ENCODE results near the gene IKBKE.

DNA sequence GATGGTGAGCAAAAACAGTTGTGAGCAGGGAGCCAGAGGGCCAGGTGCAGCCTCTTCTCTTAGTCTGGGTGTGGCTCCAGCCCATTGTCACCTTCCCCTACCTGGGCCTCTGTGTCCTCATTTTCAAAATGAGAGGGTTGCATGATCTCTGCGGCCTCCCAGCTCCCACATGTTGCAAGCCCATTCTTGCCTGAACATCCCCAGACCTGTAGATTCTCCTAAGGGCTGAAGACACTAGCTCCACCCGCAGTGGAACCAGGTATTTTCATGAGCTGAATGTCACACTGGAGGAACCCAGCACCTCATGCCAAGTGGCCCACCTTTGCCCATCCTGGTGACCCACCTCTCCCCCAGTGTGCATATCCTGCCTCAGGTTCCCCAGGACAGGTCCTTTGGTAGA is 12.3 kb downstream of the IKBKE start:
- TF ChIP-seq EZH2 (IDR thresholded peaks at IDR 0.05; ENCODE audit: borderline replicate concordance, insufficient read depth, low read length, poor library complexity, severe bottlenecking) = no peak
- TF ChIP-seq POLR2AphosphoS5 (IDR thresholded peaks at IDR 0.05) = no peak
- TF ChIP-seq, protein P1, sequence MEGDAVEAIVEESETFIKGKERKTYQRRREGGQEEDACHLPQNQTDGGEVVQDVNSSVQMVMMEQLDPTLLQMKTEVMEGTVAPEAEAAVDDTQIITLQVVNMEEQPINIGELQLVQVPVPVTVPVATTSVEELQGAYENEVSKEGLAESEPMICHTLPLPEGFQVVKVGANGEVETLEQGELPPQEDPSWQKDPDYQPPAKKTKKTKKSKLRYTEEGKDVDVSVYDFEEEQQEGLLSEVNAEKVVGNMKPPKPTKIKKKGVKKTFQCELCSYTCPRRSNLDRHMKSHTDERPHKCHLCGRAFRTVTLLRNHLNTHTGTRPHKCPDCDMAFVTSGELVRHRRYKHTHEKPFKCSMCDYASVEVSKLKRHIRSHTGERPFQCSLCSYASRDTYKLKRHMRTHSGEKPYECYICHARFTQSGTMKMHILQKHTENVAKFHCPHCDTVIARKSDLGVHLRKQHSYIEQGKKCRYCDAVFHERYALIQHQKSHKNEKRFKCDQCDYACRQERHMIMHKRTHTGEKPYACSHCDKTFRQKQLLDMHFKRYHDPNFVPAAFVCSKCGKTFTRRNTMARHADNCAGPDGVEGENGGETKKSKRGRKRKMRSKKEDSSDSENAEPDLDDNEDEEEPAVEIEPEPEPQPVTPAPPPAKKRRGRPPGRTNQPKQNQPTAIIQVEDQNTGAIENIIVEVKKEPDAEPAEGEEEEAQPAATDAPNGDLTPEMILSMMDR (IDR thresholded peaks at IDR 0.05; ENCODE audit: poor library complexity, severe bottlenecking) = no peak
- TF ChIP-seq SMC3 (conservative IDR thresholded peaks at IDR 0.05; ENCODE audit: poor library complexity) = no peak
- TF ChIP-seq TAF1 (IDR thresholded peaks at IDR 0.05; ENCODE audit: low read depth) = no peak
- TF ChIP-seq RAD21 (conservative IDR thresholded peaks at IDR 0.05) = no peak
- TF ChIP-seq, protein P2, sequence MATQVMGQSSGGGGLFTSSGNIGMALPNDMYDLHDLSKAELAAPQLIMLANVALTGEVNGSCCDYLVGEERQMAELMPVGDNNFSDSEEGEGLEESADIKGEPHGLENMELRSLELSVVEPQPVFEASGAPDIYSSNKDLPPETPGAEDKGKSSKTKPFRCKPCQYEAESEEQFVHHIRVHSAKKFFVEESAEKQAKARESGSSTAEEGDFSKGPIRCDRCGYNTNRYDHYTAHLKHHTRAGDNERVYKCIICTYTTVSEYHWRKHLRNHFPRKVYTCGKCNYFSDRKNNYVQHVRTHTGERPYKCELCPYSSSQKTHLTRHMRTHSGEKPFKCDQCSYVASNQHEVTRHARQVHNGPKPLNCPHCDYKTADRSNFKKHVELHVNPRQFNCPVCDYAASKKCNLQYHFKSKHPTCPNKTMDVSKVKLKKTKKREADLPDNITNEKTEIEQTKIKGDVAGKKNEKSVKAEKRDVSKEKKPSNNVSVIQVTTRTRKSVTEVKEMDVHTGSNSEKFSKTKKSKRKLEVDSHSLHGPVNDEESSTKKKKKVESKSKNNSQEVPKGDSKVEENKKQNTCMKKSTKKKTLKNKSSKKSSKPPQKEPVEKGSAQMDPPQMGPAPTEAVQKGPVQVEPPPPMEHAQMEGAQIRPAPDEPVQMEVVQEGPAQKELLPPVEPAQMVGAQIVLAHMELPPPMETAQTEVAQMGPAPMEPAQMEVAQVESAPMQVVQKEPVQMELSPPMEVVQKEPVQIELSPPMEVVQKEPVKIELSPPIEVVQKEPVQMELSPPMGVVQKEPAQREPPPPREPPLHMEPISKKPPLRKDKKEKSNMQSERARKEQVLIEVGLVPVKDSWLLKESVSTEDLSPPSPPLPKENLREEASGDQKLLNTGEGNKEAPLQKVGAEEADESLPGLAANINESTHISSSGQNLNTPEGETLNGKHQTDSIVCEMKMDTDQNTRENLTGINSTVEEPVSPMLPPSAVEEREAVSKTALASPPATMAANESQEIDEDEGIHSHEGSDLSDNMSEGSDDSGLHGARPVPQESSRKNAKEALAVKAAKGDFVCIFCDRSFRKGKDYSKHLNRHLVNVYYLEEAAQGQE (IDR thresholded peaks at IDR 0.05; ENCODE audit: borderline replicate concordance) = no peak
- no peak for TF ChIP-seq EP300 (conservative IDR thresholded peaks at IDR 0.05; ENCODE audit: poor library complexity, severe bottlenecking)
